Measurements from ENCODE around the gene TMEM135.
"Not testable (repeated sequence)": the region's sequence is repeated elsewhere in the genome, so short reads cannot be mapped to it uniquely, and the experiment has no call there.

Gene TMEM135

DNA sequence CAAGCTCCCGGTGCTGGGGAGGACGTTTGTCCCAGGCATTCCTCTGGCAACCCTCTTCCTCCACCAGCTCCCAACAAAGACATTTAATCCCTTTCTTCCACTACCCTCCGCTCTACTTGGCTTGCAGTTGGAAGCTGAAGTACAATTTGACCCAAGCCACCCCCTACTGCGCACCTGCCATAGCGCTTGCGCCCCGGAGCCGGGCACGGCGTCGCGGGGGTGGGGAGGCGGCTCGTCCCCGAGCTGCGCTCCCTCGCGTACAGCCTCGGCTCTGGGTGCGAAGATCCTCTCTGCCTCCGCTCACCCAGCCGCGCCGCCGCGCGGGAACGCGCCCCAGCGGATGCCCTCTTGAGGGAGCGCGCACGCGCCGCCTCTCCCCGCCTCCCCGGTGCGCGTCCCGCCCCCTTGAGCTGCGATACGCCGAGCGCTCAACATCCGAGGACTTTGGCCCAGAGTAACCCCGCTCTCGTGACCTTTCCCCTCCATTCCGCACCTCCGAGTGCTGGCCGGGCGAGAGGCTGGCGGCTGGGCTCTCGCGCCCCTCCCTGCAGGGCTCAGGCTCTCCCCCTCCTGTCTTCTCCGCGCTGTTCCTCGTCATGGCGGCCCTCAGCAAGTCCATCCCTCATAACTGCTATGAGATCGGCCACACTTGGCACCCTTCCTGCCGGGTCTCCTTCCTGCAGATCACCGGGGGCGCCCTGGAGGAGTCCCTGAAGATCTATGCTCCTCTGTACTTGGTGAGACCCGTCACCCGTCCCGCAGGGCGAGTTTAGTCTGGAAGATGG is at the start of gene TMEM135:
TSS of gene TMEM135 (plus strand) at position 485 of the 785 bp plus-strand sequence. CDS start at position 597, 112 bp downstream.
- peak; percentile 60 for DNase-seq

DNA sequence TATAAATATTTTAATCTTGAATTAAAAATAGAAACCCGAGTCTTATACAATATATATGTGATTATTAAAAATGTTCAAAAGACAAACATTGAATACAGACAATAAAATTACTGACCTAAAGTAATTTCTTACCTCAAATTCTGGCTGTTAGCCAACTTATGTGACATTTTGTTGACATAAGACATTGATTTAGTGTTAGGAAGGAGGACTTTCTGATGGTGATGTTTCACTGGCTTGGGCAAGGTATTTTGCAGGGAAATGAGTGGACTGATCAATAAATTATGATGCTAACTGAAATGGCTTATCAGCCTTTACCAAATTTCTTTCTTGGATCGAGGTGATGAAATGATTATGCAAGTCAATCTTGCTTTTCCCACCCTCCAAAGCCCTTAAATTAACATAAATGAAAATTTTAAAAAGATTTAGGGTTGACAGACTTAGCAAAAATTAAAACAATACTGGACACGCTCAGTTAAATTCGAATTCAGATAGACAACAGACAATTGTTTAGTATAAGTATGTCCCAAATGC is 49.3 kb upstream of the TMEM135 start:
- no peak for DNase-seq

DNA sequence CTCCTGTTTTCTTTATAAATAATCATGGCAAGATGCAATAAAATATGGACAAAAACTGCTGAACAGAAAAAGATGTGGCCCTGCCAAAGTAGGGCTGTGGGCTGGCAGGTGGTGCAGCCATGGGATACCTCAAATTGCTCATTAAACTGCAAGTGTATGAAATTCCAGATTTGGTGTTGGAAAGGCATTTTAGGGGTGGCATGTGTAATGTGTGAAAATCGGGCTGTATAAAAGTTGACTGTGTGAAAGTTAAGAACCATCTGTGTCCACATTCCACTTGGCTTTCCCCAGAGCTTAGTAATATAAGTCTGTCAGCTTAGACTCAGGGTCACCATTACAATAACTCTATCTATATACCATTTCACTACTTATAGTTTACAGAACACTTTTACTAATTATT is 47.7 kb upstream of the TMEM135 start:
- no peak for DNase-seq

DNA sequence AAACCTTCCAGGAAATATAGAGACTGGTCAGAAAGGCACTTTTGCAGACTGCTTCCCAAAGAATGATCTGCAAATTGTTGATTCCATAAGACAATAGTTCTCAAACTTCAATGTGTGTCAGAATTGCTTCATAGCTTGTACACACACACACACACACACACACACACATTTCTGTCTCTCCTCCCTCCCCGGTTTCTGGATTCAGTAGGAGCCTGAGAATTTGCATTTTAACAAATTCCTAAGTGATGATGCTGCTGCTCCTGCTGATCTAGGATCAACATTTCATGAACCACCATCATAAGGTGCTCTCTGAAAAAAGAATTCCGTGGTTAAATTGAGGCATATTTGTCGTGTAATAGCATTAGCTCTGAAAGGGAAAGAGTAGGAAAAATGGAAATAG is 47.2 kb upstream of the TMEM135 start:
- DNase-seq, result no peak

DNA sequence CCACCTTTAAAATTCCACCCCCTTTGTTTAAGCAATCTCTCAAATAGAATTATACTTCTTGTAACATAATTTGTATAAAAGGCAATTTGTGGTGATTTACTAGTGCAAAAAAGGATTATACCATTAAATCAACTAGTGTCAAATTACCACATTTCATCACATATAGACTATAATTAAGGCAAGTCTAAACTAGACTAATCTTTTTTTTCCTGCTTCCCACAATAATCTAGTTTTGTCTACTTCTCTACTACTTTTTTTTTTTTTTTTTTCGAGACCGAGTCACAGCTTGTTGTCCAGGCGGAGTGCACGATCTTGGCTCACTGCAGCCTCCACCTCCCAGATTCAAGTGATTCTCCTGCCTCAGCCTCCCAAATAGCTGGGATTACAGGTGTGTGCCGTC is 46.4 kb upstream of the TMEM135 start:
- no peak for DNase-seq

DNA sequence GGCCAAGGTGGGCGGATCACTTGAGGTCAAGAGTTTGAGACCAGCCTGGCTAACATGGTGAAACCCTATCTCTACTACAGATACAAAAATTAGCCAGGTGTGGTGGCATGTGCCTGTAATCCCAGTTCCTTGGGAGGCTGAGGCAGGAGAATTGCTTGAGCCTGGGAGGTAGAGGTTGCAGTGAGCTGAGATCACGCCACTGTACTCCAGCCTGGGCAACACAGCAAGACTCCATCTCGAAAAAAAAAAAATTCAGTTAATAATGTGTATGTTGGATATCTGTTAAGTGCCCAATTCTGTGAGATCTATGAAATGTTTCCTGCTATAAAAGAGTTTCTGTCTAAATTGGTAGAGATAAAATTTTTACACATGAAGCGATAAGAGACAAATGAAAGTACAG is 45.4 kb upstream of the TMEM135 start:
- not testable (repeated sequence) for DNase-seq

DNA sequence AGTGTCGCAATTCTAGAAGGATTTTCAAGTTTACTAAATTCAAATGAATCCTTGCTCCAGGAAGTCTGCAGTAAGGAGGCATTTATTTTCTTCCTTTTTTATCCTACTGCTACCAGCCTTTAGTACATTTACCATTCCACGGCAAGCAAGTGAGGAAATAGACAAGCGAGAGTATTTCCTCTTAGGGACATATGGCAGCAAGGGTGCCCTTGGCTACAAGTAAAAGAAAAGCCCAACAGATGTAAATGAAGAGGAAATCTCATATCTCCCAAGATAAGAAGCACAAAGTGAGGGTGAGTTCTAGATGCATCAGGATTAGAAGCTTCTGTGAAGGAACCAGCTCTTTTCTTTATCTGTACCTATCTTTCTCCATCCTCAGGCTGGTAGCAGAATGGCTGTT is 44.7 kb upstream of the TMEM135 start:
- DNase-seq, result no peak

DNA sequence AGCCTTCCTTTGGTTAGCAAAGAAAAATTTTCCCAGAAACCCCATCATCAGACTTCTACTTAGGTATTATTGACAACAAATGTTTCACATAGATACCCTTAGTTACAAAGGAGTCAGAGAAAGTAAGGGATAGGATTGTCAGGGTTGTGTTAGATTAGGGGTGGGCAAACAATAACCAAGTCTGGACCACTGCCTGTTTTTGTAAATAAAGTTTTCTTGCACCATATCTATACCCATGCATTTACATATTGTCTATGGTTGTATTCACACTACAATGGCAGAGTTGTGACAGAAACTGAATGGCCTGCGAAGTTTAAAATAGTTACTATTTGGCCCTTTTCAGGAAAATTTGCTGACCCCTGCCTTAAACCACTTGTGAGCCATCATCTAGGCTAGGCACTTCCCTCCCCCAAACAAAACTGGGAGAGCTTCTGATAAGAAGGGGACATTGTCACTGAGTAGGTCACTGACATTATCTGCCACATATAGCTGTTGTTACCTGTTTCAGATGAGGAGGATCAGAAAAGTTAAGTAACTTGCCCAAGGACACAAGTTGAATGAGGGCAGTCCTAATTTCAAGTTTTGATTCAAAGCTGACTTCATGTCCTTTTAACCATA is 40.7 kb upstream of the TMEM135 start:
- no peak for DNase-seq

DNA sequence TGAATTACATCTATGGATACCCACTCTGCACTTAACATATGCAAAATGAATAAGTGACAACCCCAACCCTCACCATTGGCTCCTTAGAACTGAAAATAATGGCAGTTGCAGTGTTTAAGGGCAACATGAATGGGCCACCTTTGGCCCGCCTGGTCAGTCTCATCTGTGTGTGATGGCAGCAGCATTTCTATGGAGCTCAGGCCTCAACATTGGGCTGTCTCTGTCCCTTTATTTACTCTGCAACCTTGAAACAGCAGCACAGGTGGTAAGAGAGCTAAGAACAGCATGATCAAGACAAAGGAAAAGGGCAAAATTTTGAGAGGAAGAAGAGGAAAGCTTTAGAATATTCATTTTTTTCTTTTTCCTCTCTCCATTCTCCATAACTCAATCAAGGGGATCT is 38.3 kb upstream of the TMEM135 start:
- no peak for DNase-seq

DNA sequence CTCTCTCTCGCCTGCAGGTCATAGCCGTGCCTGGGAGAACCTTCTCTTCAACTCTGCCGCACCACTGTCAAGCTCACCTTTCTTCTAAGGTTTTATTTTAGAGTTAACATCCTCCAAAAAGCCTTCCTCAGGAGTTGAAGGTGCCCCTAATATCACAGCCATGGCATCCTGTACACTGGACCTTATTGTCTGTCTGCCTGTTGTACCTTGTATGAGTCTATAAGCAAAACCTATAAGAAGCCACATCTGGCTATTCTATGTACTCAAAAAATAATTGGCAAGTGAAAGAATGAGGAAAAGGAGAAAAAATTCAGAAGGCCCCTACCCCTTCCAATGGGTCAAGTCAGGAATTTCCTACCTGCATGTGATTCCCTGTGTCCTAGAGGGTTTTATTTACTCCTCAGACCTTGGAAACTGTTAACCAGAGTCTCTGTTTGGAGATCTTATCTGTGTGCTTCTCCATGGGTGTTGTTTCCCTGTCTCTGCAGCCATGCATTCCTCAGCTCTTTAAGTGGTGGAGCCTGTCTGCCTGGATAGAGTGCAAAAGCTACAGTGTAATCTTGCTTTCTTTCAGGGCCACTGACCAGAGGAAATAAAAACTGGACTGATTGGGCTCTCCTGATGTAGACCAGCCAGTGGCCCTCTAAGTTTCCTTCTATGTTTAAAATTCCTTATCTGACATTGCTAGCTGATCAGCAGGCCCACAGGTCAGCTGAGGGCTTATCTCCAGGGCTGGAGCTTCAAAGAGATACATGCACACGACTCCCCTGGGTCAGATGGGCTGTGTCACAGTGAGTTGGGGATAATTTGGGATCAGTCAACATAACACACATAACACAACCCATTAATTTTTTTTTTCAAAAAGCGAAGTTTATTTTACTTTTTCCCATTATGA is 37.6 kb upstream of the TMEM135 start:
- DNase-seq, result no peak

DNA sequence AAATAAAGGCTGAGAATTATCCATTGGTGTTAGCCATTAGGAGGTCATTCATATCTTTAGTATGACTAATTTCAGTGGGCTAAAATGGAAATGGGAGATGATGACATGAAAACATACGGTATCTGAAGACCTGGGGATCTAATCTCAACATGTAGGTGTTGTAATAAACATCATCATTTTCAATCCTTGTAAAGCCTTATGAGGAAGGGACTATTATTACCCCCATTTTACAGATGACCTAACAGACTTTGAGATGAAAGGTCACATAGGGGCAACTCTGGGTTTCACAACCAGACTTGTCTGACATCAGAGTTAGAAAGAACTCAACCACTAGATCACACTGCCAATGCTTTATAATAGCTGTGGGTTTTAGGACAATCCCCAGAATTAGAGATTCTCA is 34.8 kb upstream of the TMEM135 start:
- DNase-seq, result no peak

DNA sequence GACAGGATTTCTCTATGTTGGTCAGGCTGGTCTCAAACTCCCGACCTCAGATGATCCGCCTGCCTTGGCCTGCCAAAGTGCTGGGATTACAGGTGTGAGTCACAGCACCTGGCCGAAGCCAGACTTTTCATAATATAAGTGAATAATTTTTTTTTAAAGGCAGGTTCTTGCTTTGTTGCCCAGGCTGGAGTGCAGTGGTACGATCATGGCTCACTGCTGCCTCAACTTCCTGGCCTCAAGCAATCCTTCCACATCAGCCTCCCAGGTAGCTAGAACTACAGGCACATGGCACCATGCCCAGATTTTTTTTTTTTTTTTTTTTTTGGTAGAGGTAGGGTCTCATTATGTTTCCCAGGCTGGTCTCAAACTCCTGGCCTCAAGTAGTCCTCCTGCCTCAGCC is 33.5 kb upstream of the TMEM135 start:
- not testable (repeated sequence) for DNase-seq

DNA sequence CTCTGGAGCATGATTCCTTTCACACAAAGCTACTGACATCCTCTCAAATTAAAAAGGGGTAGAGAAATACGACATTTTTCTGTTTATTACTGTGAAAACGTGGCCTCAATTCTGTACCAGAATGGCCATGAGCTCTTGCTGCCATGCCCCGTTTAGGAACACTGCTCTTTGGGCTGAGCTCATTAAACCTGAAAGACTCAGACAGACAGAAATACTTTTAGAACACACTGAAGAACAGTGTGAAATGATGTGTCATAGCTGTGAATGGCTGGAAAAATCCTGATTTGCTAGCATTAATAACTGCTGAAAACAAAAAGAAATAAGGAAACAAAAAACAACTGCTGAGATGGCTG is 32.2 kb upstream of the TMEM135 start:
- DNase-seq, result no peak

DNA sequence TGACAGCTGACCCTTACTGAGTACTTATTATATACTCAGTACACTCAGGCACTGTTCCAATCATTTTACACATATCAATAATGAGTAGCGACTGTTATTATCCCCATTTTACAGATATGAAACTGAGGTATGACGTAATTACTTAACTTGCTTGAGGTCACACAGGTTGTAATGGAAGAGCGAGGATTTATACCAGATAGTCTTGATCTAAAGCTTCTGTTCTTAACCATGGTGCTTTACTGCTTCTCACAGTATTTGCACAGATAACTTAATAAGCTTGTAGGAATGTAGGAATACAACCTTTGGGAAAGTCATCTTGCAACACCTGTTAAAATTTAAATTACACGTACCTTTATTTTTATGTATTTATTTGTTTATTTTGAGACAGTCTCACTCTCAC is 31.7 kb upstream of the TMEM135 start:
- no peak for DNase-seq

DNA sequence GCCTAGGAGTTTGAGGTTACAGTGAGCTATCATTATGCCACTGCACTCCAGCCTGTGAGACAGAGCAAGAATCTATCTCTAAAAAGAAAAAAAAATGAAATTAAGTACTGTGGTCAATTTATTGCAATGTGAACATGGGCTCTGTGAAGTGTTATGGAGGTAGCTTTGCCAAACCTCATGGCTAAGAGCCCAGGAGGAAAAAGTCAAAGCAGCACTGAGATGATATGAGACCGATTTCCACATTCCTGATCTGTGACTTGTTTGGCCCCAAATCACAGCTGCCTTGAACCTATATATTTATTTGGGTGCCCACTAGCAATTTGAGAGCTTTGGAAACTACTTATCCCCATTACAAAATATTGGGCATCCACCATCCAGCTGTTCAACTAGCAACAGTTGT is 29.8 kb upstream of the TMEM135 start:
- DNase-seq, result no peak

DNA sequence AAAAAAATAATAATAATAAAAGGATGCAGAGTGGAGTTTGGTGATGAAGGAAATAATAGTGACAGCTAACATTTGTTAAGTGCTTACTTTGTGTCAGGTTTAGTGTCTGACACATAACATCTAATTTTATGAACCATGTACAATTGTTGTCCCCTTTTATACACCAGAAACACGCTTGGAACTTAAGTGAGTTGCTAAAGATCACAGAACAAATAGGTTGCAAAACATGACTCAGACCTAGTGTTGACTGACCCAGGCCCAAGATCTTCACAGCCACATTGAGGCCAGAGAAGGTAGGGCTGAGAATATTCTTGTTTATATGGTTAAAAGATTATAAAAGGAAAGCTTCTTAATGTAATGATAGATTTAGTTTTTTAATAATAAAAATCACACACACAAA is 25.6 kb upstream of the TMEM135 start:
- DNase-seq, result no peak

DNA sequence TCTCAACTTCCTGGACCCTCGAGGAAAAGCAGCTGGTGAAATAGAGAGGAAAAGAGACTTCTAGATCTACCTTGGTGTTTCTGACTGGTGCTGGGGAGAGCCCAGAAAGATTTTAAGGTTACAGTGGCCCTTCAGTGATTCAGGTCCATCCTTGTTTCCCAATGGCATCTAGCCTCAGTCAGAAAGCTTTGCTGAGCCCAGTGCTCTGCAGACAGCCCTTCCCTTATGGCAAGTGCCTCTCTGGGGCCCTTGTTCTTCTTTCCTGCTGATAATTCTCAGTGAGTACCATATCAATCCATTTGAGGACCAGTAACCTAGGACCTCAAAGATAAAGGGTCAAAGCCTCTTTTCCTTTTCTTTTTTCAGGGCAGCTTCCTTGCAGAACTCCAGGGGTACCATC is 25.1 kb upstream of the TMEM135 start:
- DNase-seq, result no peak

DNA sequence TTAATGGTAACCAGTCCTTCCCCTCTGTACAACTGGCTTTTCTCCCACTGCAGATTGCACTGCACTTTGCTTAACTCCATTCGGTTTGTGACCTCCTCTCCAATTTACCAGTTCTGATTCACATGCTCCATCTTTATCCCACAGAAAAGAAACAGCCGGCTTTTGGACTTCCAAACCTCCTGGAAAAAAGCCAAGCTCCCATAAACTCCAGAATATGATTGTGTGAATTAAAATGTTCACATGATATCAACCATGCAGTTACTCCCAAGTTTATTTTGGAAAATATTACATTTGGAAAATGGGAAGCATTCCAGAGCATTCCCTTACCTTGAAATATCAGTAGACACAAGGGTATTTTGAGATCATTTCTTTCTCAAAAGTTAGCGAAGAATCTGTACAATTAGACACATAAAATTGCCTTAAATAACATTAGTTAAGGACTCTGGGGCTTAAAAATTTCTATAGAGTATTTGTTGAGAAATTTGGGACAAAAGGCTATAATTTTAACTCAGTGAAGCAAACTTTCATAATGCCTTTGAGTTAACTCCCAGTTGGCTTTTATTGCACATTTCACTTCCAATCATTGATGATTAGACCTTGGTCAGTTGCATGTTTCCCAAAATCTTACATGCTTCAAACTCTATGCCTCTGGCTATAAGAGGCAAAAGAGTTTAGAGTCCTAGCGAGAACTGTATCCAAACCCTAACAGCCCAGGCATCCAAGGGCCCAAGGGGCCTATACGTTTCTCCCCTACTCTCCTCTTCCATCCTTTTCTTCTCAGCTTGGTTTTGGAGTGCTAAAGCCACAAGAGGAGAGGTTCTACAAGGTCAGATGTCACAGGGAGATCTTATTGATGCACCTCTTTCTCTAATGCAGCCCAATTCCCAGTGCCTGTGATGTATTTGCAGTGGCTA is 23.6 kb upstream of the TMEM135 start:
- no peak for DNase-seq

DNA sequence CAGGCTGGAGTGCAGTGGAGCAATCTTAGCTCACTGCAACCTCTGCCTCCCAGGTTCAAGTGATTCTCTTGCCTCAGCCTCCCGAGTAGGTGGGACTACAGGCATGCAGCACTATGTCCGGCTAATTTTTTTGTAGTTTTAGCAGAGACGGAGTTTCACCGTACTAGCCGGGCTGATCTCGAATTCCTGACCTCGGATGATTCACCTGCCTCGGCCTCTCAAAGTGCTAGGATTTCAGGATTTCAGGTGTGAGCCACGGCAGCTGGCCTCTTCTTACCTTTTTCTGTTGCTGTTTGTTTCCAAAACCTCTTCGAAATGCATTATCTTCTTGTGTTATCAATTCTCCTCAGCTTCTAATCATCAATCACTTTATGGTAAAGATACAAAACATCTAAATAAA is 22.1 kb upstream of the TMEM135 start:
- no peak for DNase-seq

DNA sequence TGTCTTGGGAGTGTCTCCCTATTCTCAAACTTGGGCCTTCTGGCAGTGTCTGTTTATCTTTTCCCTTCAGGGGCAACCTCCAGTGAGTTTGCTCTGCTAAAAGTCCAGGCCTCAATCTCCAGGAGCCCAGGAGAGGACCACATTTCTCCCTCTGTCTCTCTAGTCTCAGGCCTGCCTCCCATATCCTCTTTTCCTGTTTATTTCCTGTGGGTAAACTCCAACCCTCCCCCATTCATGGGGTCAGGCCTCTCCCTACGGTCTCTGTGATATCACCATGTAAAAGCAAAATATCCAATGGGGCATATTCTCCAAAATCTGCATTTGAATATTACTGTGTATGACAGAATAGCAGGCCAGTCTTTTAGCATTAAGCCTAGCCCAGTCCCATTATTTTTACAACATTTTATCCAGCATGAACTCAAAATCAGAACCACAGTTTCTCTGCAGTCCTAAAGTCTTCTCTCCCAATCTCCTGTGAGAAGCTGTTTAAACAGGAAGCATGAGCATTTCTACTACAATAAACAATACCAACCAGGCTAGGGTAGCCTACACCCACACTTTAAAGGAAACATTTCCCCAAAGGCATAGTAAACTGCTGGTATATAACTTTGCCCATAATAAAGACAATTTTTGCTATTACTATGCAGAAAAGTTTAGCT is 18.0 kb upstream of the TMEM135 start:
- DNase-seq, result no peak

DNA sequence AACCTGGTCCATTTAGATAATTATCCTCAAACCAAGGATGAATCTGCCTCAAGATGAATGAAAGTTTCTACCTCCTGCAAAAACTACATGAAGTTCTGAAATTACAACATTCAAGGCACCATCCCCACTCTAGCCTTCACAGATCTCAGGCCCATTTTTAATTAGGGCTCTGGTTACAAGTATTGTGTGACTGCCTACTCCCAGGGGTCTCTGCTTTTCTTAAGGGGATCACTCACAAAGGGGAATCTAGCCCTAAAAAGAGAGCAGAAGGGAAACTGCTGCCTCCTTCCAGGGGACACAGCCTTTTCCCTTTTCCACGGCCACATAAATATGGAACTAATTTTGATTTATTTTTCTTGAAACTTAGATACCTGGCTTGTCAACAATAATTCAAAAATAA is 17.4 kb upstream of the TMEM135 start:
- DNase-seq, result no peak

Data from amniotic stem cell (primary cell).